Neutrophil (primary cell): ENCODE data around the gene ENPP5.

Source experiments
- H3K27ac ChIP-seq: fragments of 200-600 bp; sonication (generic); 2 replicates; pipeline ENCODE4 v1.5.1; 2016; ENCODE audit warnings: mild to moderate bottlenecking, moderate library complexity
- H3K27me3 ChIP-seq: fragments of 200-600 bp; sonication (generic); 2 replicates; pipeline ENCODE4 v1.6.0; 2016; ENCODE audit warnings: mild to moderate bottlenecking
- H3K36me3 ChIP-seq: fragments of 200-600 bp; sonication (generic); 2 replicates; pipeline ENCODE4 v1.5.1; 2017
- H3K4me1 ChIP-seq, 2 experiments: fragments of 200-600 bp in 1 of 2; sonication (generic) in 1 of 2; 1 replicate in 1 of 2; 2 replicates in 1 of 2; pipeline versions ENCODE4 v1.5.1 to v1.6.1; 2013 to 2016; ENCODE audit warnings: low read depth in 1 of 2, low read length in 1 of 2, mild to moderate bottlenecking in 1 of 2, moderate library complexity in 1 of 2; ENCODE audit not compliant: control insufficient read depth in 1 of 2, insufficient read depth in 1 of 2
- H3K4me3 ChIP-seq, 2 experiments: fragments of 200-600 bp in 1 of 2; sonication (generic) in 1 of 2; 1 replicate in 1 of 2; 2 replicates in 1 of 2; pipeline ENCODE4 v1.5.1; 2013 to 2016; ENCODE audit warnings: low read depth in 1 of 2, low read length in 1 of 2, mild to moderate bottlenecking in 1 of 2, moderate library complexity in 1 of 2
- H3K9me3 ChIP-seq: fragments of 200-600 bp; sonication (generic); 2 replicates; pipeline ENCODE4 v1.5.1; 2016
- CTCF ChIP-seq: fragments of 200-600 bp; sonication (generic); IDR thresholded peaks from 2 replicates; pipeline ENCODE4 v1.5.1; 2016; ENCODE audit warnings: antibody characterized with exemption

The ENPP5 gene

GRCh38 chr6:46190889-46191288 is 20.1 kb upstream of the ENPP5 start:
- TF ChIP-seq CTCF, result no peak
- no peak overlapping the region for H3K27ac ChIP-seq
- H3K27me3 ChIP-seq, result peaks cover 19% of the 10 kb centered on the region
- no peak overlapping the region for H3K4me3 ChIP-seq
- H3K4me1 ChIP-seq, result no peaks in the 10 kb centered on the region
- H3K9me3 ChIP-seq, result no peaks in the 10 kb centered on the region
- no peaks in the 10 kb centered on the region for H3K36me3 ChIP-seq

GRCh38 chr6:46189726-46190125 is 18.9 kb upstream of the ENPP5 start:
- no peaks in the 10 kb centered on the region for H3K9me3 ChIP-seq
- H3K36me3 ChIP-seq, result no peaks in the 10 kb centered on the region
- no peak overlapping the region for H3K27ac ChIP-seq
- TF ChIP-seq CTCF, result no peak
- H3K27me3 ChIP-seq, result peaks cover 29% of the 10 kb centered on the region
- H3K4me3 ChIP-seq, result no peak overlapping the region
- H3K4me1 ChIP-seq, result no peaks in the 10 kb centered on the region

- no peak overlapping the region for H3K27ac ChIP-seq
- H3K9me3 ChIP-seq, result no peaks in the 10 kb centered on the region
- peaks cover 51% of the 10 kb centered on the region for H3K27me3 ChIP-seq
- no peaks in the 10 kb centered on the region for H3K36me3 ChIP-seq
- TF ChIP-seq CTCF, result no peak
- no peak overlapping the region for H3K4me3 ChIP-seq
- no peaks in the 10 kb centered on the region for H3K4me1 ChIP-seq
Observed at GRCh38 chr6:46186583-46186982, 15.8 kb upstream of the ENPP5 start.

GRCh38 chr6:46184114-46184513 is 13.3 kb upstream of the ENPP5 start:
- H3K27ac ChIP-seq, result no peak overlapping the region
- no peak overlapping the region for H3K4me3 ChIP-seq
- TF ChIP-seq CTCF, result no peak
- H3K36me3 ChIP-seq, result no peaks in the 10 kb centered on the region
- H3K9me3 ChIP-seq, result no peaks in the 10 kb centered on the region
- H3K27me3 ChIP-seq, result peaks cover 51% of the 10 kb centered on the region
- H3K4me1 ChIP-seq, result no peaks in the 10 kb centered on the region

- H3K27me3 ChIP-seq, result peaks cover 29% of the 10 kb centered on the region
- H3K27ac ChIP-seq, result no peak overlapping the region
- no peak for TF ChIP-seq CTCF
- no peaks in the 10 kb centered on the region for H3K36me3 ChIP-seq
- H3K9me3 ChIP-seq, result no peaks in the 10 kb centered on the region
- no peak overlapping the region for H3K4me3 ChIP-seq
- peaks cover 0 to 3% of the 10 kb centered on the region in 2 experiments for H3K4me1 ChIP-seq
Observed at GRCh38 chr6:46175976-46176375, 5.2 kb upstream of the ENPP5 start.

- H3K4me1 ChIP-seq, result peaks cover 4 to 8% of the 10 kb centered on the region in 2 experiments
- no peak overlapping the region for H3K27ac ChIP-seq
- H3K9me3 ChIP-seq, result no peaks in the 10 kb centered on the region
- TF ChIP-seq CTCF, result no peak
- H3K36me3 ChIP-seq, result no peaks in the 10 kb centered on the region
- H3K27me3 ChIP-seq, result peaks cover 35% of the 10 kb centered on the region
- H3K4me3 ChIP-seq, result no peak overlapping the region
Observed at GRCh38 chr6:46175446-46175845, 4.7 kb upstream of the ENPP5 start.
